ENCODE results near the gene RFT1. TPM values are rescaled to one million over a fixed set of nuclear protein-coding genes. Genes with fewer than 3 reads are reported as not detected.

Gene RFT1
- total RNA-seq, 4 donors from 2014 or later: 12.0 to 18.6 (median 14.6) TPM

- no peak for TF ChIP-seq EP300 (IDR thresholded peaks at IDR 0.05)
- no peak for TF ChIP-seq CTCF (IDR thresholded peaks at IDR 0.05)
- TF ChIP-seq POLR2A (IDR thresholded peaks at IDR 0.05): no peak
- no peak overlapping the region for H3K4me3 ChIP-seq
- WGBS, 2 donors: 61 to 65% methylated on average over 5 of the region's 5 CpGs
- no peaks in the 10 kb centered on the region for H3K27me3 ChIP-seq
- H3K9me3 ChIP-seq: no peaks in the 10 kb centered on the region
- H3K4me1 ChIP-seq: peaks cover 0 to 41% (median 15%) of the 10 kb centered on the region in 4 donors
- H3K27ac ChIP-seq: peak overlapping the region in 1 of 4 donors; percentile 12
- H3K36me3 ChIP-seq: peaks cover 0 to 7% (median 0%) of the 10 kb centered on the region in 3 donors
- DNase-seq (ENCODE audit: low spot score in 2 of 2): no peak
These were observed 2.1 kb upstream of the RFT1 start for GRCh38 chr3:53132347-53132746.

DNA sequence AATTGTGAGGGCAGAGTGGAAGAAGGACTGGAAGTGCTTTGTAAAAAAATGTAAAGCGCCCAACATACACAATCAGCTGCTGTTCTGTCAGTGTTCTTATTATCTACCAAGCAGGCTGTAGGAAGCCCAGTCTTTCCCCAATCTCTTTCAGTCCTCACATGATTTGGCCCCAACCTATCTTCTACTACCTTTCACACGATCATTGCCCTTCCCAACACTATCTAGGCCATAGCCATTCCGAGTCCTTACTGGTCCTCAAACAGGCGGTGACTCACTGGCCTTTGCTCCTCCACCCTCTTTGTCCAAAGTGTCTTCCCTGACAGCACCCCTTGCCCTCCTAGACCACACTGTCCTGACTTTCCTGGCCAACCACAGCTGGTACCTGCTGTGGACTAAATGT lies 861 bp upstream of the RFT1 start:
- peaks cover 0 to 41% (median 15%) of the 10 kb centered on the region in 4 donors for H3K4me1 ChIP-seq
- H3K36me3 ChIP-seq: peaks cover 0 to 17% (median 0%) of the 10 kb centered on the region in 3 donors
- WGBS, 2 donors: 85 to 91% methylated on average over 4 of the region's 4 CpGs
- DNase-seq (ENCODE audit: low spot score in 2 of 2): no peak
- peak overlapping the region in 3 of 4 donors; percentile 72 to 90 (median 74) for H3K4me3 ChIP-seq
- TF ChIP-seq POLR2A (IDR thresholded peaks at IDR 0.05) (no peak), EP300 (IDR thresholded peaks at IDR 0.05) (no peak), CTCF (IDR thresholded peaks at IDR 0.05) (no peak)
- no peaks in the 10 kb centered on the region for H3K9me3 ChIP-seq
- H3K27ac ChIP-seq: peak overlapping the region in 3 of 4 donors; percentile 86 to 89 (median 88)
- H3K27me3 ChIP-seq: no peaks in the 10 kb centered on the region

DNA sequence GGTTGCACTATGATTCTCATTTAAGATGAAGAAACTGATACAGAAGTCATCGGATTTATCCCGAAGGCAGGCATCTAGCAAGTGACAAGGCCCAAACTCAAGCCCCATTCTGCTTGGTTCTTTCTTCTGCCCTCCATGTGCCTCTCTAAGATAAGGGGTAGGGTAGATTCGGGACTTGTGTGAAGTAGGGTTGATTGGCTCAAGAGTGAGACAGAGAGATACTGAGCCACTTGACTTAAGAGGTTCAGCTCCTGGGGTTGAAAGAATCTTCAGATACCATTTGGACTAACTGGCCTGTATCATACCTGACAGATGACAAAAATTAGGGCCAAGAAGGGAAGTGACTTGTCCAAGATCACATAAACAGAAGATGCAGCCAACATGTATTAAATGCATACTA lies 891 bp downstream of the RFT1 start:
- 83 to 84% methylated on average over 3 of the region's 3 CpGs for WGBS, 2 donors
- H3K36me3 ChIP-seq: peaks cover 0 to 34% (median 6%) of the 10 kb centered on the region in 3 donors
- H3K4me3 ChIP-seq: peak overlapping the region in 3 of 4 donors; percentile 72 to 90 (median 74)
- H3K27me3 ChIP-seq: no peaks in the 10 kb centered on the region
- H3K9me3 ChIP-seq: no peaks in the 10 kb centered on the region
- TF ChIP-seq EP300 (IDR thresholded peaks at IDR 0.05): no peak
- TF ChIP-seq POLR2A (IDR thresholded peaks at IDR 0.05): no peak
- no peak for TF ChIP-seq CTCF (IDR thresholded peaks at IDR 0.05)
- H3K27ac ChIP-seq: peak overlapping the region in 2 of 4 donors; percentile 88 to 89
- no peak for DNase-seq (ENCODE audit: low spot score in 2 of 2)
- H3K4me1 ChIP-seq: peaks cover 0 to 34% (median 12%) of the 10 kb centered on the region in 4 donors

DNA sequence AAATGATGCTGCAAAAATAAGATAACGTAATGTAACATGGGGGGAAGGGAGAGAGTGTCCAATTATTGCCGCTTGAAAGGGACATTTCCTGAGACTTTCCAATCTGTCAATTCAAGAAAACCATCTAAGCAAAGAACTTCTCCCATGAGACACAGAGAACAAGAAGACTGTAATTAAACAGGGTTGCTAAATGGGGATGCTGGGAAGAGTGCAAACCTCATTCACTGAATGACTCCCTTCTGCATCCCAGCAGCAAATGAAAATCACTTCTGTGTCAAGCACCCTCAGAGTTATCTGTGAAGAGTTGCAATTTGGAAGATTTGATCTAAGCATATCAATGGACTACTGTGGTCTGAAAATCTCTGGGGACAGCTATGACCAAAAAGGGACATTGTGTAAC lies 3.6 kb downstream of the RFT1 start:
- Histone ChIP-seq H3K27ac (no peak overlapping the region), H3K4me3 (no peak overlapping the region), H3K36me3 (peaks cover 0 to 62% (median 20%) of the 10 kb centered on the region in 3 donors), H3K27me3 (no peaks in the 10 kb centered on the region), H3K9me3 (no peaks in the 10 kb centered on the region), H3K4me1 (peaks cover 0 to 30% (median 12%) of the 10 kb centered on the region in 4 donors)
- TF ChIP-seq POLR2A (IDR thresholded peaks at IDR 0.05) (no peak), EP300 (IDR thresholded peaks at IDR 0.05) (no peak)
- WGBS, 2 donors: 85 to 91% methylated on average over 2 of the region's 2 CpGs
- DNase-seq (ENCODE audit: low spot score in 2 of 2): no peak

DNA sequence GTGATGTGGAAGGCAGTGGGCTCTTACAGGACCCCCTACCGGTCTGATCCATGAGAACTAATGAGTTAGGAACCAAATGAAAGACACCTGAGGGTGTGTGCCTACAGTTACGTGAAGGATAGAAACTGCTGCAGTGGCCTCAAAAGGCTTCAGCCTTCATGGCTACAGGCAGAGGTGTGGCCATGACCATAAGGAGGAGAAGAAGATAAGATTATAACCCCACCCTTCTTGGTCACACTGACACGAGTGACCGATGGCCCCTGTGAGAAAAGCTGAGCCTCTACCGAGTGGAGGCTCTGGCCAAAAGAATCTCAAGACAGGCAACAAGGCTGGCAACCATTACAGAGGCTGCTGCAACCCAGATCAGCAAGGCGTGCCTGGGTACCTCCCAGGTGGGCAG lies 6.3 kb downstream of the RFT1 start:
- peaks cover 0 to 12% (median 2%) of the 10 kb centered on the region in 4 donors for H3K4me1 ChIP-seq
- H3K27ac ChIP-seq: no peak overlapping the region
- H3K9me3 ChIP-seq: no peaks in the 10 kb centered on the region
- H3K4me3 ChIP-seq: no peak overlapping the region
- 92 to 93% methylated on average over 6 of the region's 6 CpGs for WGBS, 2 donors
- DNase-seq (ENCODE audit: low spot score in 2 of 2): no peak
- peaks cover 0 to 87% (median 20%) of the 10 kb centered on the region in 3 donors for H3K36me3 ChIP-seq
- no peaks in the 10 kb centered on the region for H3K27me3 ChIP-seq
- no peak for TF ChIP-seq EP300 (IDR thresholded peaks at IDR 0.05)
- no peak for TF ChIP-seq POLR2A (IDR thresholded peaks at IDR 0.05)
- no peak for TF ChIP-seq CTCF (IDR thresholded peaks at IDR 0.05)
